GM10266 (cell line): ENCODE results near the gene PEX19.

ENCODE experiments used
- DNase-seq: peaks from one replicate; pipeline ENCODE4 v3.0.0; 2012; ENCODE audit errors: extremely low spot score
- TF ChIP-seq, protein P1 (sequence below): IDR thresholded peaks from 2 replicates; pipeline ENCODE4 v1.5.1; 2012; ENCODE audit warnings: mild to moderate bottlenecking, low read depth; ENCODE audit not compliant: control insufficient read depth, insufficient read depth; ENCODE audit errors: missing control alignments

PEX19 gene

DNA sequence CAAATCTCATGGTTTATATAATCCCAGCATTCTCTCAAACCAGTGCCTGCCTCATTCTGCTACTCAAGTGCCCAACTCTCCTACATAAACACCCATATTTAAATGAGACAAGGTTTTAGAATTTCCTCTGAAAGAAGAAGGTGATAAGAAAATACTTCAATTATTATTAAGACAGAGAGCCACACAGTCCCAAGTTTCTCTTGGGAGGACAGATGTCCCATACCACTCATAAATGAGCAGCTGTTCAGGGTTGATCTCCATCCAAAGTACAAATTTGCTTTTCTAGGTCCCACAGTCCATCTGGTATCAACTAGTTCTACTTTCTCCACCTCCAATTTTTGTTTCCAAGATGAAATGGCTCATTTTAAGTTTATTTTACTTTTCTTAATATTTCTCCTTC, 33.9 kb downstream of the PEX19 start:
- no peak for DNase-seq
- TF ChIP-seq, protein P1, sequence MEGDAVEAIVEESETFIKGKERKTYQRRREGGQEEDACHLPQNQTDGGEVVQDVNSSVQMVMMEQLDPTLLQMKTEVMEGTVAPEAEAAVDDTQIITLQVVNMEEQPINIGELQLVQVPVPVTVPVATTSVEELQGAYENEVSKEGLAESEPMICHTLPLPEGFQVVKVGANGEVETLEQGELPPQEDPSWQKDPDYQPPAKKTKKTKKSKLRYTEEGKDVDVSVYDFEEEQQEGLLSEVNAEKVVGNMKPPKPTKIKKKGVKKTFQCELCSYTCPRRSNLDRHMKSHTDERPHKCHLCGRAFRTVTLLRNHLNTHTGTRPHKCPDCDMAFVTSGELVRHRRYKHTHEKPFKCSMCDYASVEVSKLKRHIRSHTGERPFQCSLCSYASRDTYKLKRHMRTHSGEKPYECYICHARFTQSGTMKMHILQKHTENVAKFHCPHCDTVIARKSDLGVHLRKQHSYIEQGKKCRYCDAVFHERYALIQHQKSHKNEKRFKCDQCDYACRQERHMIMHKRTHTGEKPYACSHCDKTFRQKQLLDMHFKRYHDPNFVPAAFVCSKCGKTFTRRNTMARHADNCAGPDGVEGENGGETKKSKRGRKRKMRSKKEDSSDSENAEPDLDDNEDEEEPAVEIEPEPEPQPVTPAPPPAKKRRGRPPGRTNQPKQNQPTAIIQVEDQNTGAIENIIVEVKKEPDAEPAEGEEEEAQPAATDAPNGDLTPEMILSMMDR, result no peak

DNA sequence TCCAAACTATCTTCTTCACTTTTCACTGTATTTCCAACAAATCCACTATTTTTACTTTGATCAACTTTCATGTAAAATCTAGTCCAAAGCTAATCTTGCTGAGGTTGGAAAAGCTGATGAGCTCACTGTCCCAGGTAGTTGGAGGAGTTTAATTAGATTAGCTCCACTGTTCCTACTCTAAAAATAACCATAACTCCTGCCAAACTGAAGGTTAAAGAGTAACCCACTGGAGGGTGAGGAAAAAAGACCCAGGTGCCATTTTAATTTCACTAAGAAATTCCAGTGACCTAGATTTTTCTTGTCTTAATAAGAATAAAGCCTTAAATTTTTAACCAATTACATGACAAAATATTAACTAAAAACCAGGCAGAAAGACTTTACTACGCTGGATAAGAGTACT, 37.9 kb downstream of the PEX19 start:
- DNase-seq, result no peak
- TF ChIP-seq, protein P1, result no peak

DNA sequence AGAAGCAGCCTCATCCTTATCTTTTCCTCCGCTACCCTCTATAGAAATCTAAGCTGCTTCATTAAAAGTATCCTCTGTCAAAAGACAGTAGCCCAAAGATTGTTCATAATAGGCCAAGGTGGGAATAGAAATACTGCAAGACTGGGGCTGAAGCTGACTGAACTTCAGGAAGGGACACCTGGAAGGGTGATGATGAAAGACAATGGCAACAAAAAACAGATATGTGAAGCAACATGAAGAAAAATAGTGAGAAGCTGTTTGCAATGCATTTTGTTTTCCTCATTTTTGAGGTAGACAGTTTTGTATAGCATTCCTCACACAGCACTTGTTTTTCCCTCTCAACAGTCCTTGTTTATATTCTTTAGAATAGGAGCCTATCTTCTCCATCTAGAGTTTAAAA, 39.5 kb downstream of the PEX19 start:
- DNase-seq, result no peak
- TF ChIP-seq, protein P1, result no peak

DNA sequence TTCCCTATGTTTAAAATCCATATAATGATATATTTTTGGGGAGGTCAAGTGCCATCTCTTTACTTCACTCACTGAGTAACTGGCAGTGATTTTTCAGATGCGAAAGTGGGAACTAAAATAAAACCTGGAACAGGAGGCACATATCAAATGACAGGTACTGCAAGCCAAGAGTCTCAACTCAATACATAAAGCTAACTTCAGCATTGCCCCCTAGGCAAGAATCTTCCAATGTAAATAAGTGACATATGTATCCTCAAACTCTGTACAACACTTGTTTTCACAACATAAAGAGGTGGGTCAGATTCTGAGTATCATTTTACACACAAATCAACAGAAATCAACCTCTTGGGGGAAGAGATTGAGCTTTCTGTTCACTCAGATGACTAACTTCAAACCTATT, 40.7 kb downstream of the PEX19 start:
- DNase-seq, result no peak
- TF ChIP-seq, protein P1, result no peak

DNA sequence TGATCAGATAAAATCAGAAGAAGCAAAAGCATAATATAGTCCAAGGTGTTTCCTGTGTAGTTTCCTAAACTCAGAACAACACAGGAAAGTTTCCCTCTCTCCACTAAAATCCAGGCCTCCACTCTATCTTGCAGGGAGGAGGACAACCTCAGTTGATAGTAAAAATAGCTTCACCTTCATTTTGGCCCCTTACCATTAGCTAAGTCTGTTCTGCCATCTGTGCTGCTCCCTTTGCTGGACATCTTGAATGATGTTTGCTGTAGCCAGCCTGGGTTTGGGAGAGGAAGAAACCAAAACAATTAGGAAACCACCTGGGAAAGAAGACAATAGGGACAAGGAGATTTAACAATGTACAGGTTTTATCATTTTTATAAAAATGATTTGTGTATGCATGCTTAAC, 41.2 kb downstream of the PEX19 start:
- TF ChIP-seq, protein P1, result no peak

DNA sequence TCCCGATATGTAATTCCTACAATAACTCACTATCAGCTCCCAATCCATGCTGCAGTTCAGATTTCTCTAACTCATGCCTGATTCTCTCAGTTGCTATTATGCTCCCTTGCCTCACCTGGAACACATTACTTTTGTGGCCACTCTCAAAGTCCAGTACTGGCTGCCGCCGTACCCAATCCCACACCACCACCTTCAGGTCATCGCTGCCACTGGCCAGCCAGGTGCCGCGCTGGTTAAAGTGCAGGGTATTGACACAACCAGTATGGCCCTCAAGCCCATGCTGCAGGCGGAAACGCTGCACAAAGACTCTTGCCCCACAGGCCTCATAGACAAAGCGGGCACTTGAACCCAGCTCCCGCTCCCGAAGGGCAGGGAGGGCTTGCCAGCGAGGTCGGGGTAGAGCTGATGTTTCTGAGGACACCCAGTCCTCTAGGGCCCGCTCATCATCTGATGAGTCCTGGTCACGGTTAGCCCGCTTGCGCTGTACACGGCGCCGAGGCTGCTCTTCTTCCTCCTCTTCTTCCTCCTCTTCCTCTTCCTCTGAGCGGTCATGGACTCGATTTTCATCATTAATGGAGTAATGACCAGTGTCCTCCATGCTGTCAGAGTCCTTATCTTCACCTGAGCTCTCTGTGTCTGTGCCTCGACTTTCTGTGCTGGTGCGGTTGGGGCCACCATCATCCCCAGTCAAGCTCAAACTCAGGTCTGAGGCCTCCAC, 45.2 kb downstream of the PEX19 start:
- TF ChIP-seq, protein P1, result no peak
- no peak for DNase-seq

More for the DNA sequence above, 41.2 kb downstream of the PEX19 start:
- DNase-seq, result no peak

DNA sequence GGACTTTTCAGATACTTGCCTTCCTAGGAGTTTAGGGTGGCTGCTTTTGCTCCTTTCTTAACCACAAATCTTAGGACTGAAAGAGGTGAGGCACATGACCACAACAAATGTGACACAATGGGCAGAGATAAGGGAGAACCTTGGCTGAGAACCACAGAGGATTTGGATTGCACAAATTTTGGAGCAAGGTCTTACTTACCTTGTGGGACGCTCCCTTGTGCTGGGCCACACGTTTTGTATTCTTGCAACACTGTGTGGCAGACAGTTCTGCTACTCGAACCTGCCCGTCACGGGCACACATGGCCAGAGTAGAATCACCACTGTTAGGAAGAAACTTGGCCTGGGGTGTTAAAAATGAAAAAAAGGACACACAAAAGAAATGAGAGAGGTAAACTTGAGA, 46.5 kb downstream of the PEX19 start:
- TF ChIP-seq, protein P1, result no peak
- no peak for DNase-seq
